ENCODE results near the gene GTF3C2.
A peak's percentile ranks its signal among the peaks of the same experiment; 100 is the strongest.
"Not testable (repeated sequence)": the region's sequence is repeated elsewhere in the genome, so short reads cannot be mapped to it uniquely, and the experiment has no call there.

The GTF3C2 gene

DNA sequence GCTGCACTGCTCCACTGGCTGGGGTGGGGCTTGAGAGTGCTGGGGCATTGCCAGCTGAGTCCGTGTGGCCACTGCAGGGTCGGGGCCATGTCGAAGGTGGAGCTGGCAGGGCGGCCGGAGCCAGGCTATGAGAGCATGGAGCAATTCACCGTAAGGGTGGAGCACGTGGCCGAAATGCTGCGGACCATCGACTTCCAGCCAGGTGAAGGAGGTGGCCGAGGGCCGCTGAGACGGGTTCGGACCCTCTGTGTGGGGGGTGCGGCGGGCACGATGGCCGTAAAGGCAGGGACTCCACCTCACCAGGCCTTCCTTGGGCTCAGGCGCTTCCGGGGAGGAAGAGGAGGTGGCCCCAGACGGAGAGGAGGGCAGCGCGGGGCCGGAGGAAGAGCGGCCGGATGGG lies 50.4 kb downstream of the GTF3C2 start:
- Histone ChIP-seq H3K4me3 (no peak overlapping the region), H3K27ac (no peak overlapping the region)

DNA sequence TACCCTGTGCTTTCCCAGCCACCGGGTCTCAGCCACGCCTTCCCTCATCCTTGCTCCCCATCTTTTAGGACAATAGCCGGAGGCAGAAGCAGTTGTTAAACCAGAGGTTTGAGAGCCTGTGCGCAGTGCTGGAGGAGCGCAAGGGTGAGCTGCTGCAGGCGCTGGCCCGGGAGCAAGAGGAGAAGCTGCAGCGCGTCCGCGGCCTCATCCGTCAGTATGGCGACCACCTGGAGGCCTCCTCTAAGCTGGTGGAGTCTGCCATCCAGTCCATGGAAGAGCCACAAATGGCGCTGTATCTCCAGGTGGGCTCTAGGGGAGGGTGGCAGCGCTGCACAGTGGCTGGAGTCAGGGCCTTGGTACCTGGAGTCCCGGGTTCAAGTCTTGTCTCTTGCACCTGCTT lies 51.0 kb downstream of the GTF3C2 start:
- H3K4me3 ChIP-seq, result no peak overlapping the region
- no peak overlapping the region for H3K27ac ChIP-seq

DNA sequence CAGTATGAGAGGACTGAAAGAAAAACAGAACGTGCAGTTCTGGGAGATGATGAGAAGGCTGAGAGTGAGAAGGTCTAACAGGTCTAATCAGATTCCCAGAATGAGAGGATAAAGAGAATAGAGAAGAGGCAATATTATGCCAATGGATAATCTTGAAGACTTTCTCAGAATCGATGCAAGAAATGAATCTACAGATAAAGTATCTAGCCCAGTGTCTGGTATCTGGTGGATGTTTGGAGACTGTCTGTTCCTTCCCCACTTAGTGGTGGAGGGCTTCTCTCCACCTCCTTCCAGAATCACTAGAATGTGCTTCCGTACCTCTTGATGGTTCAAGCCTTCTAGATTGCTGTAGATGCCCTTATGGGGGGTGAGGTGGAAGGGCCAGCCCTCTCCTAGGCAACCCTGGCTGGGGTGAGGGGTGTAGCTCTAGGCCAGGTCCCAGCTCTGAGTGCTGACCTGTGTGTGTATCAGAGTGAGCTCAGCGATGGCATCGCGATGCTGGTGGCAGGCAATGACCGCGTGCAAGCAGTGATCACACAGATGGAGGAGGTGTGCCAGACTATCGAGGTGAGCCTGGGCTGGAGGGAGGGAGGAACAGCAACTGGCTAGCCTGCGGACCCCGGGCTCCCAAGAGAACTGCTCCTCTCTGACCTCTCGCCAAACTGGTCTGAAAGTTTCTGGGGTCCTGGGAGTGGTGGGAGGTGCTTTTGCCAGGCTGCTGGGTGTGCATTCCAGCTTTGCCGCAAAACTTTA lies 51.9 kb downstream of the GTF3C2 start:
- H3K27ac ChIP-seq, result no peak overlapping the region

DNA sequence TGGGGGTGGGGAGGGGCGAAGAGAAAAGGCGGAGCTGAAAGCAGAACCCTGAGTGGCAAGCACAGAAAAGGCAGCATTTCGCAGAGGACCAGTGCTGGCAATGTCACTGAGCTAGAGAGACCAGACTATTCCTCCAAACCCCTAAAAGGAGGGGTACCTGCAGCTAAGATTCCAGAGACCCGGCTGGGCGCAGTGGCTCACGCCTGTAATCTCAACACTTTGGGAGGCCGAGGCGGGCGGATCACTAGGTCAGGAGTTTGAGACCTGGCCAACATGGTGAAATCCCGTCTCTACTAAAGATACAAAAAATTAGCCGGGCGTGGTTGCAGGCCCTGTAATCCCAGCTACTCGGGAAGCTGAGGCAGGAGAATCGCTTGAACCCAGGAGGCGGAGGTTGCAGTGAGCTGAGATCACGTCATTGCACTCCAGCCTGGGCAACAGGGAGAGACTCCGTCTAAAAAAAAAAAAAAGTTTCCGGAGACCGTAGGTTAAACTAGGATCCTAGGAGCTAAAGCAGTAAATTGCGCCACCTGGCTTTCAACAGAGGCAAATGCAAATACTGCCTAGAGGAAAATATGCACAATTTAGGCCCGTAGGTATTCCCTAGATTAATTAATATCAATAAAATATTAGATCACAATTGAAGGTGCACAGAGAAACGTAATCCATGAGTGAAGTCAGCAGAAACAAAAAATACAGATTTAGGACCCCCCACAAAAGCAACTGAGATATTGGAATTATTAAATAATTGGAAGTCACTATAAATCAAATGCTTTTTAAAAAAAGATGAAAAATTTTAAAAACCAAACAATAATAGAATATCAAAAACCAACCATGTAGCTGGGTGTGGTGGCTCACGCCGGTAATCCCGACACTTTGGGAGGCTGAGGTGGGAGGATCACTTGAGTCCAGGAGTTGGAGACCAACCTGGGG lies 53.2 kb downstream of the GTF3C2 start:
- peak overlapping the region in 4 of 7 experiments; percentile 3 to 30 (median 16) for H3K4me3 ChIP-seq
- H3K27ac ChIP-seq, result peak overlapping the region in 2 of 21 experiments; percentile 20 to 42

More for the DNA sequence above, 51.9 kb downstream of the GTF3C2 start:
- H3K4me3 ChIP-seq, result no peak overlapping the region

DNA sequence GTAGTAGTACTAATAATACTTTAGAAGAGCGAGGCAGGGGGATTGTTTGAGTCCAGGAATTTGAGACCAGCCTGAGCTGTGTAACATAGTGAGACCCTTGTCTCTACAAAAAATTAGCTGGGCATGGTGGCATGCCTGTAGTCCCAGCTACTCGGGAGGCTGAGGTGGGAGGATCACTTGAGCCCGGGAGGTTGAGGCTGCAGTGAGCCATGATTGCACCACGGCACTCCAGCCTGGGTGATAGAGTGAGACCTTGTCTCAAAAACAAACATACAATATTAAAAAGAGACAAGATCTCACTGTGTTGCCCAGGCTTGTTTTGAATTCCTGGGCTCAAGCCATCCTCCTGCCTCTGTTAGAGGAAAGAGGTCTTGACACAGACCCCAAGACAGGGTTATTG lies 56.0 kb downstream of the GTF3C2 start:
- not testable (repeated sequence) for H3K4me3 ChIP-seq, H3K27ac ChIP-seq

DNA sequence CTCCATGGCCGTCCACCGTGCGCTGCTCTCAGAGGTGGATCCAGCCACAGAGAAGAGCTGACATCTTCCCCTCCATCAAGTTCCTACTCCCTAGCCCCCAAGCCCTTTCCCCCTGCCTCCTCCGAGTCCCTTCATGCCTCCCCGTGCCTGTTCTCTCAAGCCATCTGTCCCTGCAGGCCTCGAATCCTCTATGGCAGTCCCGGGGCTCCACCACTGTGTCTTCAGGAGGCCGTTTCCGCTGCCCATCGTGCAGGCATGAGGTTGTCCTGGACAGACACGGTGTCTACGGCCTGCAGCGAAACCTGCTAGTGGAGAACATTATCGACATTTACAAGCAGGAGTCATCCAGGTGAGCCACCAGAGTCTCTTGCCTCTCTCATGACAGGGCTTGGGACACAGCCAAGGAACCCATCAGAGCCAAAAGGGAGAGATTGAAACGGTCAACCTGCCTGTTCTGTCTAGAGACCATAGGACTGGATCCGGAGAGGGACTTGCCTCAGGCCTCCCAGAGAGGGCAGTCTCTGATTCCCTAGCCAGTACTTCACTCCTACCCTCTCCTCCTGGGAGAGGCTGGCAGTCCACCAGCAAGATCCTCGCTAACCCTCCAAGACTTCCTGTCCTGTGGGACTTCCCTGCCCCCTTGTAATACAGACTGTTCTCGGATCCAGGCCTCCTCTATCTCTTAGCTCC lies 58.0 kb downstream of the GTF3C2 start:
- H3K27ac ChIP-seq, result no peak overlapping the region
- H3K4me3 ChIP-seq, result no peak overlapping the region

DNA sequence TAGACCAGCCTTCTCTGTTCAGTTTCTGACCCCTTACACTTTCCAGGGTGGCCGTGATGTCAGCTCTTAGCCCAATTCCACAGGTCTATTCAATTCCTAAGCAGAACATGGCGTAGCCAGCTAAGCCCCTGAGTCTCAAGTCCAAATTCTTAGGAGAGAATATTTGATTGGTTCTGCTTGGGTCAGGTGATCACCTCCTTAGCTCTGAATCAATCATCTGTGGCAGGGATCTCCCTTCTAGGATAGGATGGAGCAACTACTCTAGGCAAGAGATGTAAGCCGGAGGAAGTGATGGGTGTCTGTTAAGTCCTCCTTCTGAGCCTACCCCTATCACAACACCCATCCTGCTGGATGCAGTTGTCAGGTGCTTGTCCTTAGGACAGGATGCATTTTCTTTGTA lies 59.4 kb downstream of the GTF3C2 start:
- H3K4me3 ChIP-seq, result no peak overlapping the region
- no peak overlapping the region for H3K27ac ChIP-seq

DNA sequence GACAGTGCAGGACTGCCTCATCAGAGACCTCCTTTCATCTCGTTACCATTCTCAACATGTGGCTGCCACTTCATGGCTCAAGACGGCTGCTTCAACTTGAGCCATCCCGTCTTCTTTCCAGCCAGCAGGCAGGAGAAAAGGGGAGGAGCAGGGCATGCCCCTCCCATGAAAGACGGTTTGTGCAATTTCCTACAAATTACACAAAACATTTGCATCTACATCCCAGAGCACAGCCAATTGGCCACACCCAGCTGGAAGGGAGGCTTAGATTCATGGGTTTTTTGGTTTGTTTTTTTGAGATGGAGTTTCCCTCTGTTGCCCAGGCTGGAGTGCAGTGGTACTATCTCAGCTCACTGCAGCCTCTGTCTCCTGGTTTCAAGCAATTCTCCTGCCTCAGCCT lies 60.1 kb downstream of the GTF3C2 start:
- Histone ChIP-seq H3K27ac (no peak overlapping the region), H3K4me3 (no peak overlapping the region)

DNA sequence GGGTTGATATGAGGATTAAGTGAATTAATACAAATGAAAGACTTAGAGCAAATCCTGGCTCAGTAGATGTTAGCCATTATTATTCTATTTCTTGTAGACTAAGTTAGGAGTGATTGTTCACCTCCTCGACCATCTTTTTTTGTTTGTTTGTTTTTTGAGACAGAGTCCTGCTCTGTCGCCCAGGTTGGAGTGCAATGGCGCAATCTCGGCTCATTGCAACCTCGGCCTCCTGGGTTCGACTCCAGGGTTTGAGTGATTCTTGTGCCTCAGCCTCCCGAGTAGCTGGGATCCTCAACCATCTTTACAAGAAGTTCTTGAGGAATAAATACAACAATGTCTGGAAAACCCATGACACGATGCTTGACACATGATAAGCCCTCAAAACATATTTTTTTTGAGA lies 61.6 kb downstream of the GTF3C2 start:
- Histone ChIP-seq H3K27ac (no peak overlapping the region), H3K4me3 (no peak overlapping the region)

DNA sequence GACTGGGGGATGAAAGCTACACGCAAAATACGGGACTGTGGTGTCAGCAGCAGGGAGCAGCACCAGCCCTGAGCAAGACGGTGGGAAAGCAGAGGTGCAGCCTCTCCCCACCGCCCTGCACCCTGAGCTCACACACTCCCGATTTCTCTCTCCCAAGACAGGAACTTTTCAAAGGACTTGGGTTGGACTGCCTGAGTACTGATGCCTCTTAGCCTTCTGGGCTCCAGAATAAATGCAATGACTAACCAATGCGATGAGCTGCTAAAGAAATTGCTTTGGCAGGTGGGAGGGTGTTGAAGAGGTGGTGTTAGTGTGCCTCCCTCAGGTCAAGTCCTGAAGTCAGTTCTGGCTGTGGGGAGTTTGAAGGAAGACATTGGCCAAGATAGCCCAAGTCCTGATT lies 64.7 kb downstream of the GTF3C2 start:
- H3K4me3 ChIP-seq, result no peak overlapping the region
- no peak overlapping the region for H3K27ac ChIP-seq

DNA sequence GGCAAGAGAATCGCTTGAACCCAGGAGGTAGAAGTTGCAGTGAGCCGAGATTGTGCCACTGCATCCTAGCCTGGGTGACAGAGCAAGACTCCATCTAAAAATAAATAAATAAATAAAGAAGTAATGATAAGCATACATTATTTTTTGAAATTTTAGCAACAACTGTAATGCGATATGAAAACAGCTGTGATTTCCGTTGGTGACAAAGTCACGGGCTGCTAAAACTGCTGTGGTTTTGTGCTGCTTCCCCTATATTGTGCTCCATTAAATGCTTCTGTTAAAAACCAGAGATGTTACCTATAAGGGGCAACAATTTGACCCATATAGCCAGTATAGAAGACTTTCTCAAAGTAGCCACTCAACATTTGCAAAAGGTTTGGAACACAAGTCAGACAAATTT lies 66.0 kb downstream of the GTF3C2 start:
- H3K27ac ChIP-seq, result no peak overlapping the region
- no peak overlapping the region for H3K4me3 ChIP-seq

DNA sequence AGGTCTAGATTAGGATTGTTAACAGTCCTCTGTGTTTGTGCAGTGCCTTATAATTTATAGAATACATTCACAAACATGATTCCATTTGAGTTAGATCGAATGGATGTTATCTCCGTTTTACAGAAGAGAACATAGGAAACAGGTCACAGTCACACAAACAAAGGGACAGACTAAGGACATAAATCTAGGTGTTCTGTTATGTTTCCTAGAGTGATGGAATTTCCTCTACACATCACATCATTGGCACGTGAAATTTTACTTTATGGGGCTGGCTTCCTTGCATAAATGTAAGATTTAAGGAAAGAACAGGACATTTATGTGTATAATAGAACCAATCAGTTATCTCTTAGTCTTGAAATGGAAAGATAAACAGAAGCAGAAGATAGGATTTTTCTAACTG lies 68.0 kb downstream of the GTF3C2 start:
- no peak overlapping the region for H3K27ac ChIP-seq
- H3K4me3 ChIP-seq, result no peak overlapping the region

DNA sequence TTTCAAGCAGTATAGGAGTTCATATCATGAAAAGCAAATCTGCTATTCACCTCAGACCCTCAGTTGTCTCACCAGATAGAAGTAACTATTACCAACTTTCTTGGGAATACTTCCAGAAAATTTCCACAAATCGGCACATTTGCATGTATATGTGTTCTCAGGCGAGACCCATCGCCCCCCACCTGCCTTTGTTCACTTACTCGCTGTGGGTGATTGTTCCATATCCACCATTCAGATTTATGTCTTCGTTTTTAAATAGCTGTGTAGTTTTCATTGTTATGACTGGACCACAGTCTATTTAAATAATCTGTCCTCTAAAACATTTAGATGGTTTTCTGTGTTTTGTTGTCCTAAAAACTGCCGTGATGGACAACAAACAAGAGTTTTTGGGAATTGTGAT lies 71.1 kb downstream of the GTF3C2 start:
- Histone ChIP-seq H3K27ac (no peak overlapping the region), H3K4me3 (no peak overlapping the region)

DNA sequence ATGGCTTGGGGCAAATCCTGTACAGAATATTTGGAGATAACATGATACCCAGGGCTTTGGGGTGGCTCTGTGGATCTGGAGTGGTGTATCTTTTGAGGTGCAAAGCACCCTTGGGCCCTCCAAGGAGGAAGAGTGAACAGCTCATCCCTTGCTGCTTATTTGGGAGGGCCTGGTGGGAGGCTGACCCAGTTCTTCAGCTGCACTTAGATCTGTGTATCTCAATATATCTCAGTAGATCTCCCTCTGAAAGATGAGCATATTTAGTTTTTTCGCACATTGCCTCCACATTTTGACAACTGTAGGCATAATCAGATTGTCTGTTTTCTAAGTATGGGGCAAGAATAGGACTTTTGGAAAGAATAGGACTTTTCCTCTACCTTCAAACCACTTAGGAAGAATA lies 71.6 kb downstream of the GTF3C2 start:
- Histone ChIP-seq H3K4me3 (no peak overlapping the region), H3K27ac (no peak overlapping the region)

DNA sequence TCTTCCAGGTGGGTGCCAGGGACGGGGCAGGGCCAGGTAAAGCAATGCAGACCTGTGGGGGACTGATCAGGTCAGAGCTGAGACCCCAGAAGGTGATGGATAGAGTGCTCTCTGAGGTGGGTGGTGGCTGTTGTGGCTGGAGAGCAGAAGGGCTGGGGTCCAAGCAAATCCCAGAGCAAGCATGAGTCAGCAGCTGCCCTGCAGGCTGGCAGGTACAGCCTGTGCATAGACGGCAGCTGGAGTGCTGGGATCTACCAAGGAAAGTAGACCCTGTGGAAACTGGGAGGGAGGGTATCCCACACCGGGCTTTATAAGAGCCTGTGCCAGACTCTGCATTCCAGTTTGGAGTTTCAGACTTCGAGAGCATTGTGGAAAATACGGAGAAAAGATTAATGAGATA lies 73.7 kb downstream of the GTF3C2 start:
- no peak overlapping the region for H3K27ac ChIP-seq
- no peak overlapping the region for H3K4me3 ChIP-seq

DNA sequence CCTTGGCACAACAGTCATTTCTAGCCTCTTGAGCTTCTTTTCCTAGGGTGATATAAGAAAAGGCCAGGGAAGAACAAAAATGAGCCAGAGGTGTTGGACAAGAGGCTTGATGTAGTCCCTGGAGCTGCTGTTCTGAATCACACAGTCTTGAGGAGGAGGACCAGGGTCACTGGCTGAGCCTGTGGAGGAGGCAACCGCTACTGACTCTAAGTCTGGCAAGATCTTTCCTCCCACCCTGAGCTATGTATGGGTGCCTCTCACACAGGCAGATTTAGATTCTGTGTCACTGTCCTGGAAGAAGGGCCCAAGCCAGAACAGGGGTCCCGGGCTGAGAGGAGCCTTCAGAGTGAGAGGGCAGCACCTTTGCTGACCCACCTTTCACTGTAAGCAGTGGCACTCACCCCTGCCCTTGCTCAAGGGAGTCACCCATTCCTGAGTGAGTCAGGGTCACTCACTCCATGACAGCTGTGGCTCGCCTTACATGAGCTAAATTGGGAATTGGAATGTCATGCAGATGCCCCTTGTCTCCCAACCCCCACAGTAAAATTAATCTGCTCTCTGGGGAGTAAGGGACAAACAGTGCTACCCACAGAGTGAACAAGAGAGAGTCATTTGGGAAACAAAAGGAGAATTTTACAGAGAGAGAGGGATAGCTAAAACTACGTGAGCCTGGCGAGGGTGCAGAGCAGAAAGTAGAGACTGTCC lies 74.6 kb downstream of the GTF3C2 start, which contains the start of gene TRIM54:
TRIM54 (plus strand) TSS at position 575 of the 705 bp plus-strand sequence. CDS start 303 bp downstream, outside the sequence.
- no peak within 1 kb of the TSS for H3K27ac ChIP-seq
- no peak within 1 kb of the TSS for H3K4me3 ChIP-seq

DNA sequence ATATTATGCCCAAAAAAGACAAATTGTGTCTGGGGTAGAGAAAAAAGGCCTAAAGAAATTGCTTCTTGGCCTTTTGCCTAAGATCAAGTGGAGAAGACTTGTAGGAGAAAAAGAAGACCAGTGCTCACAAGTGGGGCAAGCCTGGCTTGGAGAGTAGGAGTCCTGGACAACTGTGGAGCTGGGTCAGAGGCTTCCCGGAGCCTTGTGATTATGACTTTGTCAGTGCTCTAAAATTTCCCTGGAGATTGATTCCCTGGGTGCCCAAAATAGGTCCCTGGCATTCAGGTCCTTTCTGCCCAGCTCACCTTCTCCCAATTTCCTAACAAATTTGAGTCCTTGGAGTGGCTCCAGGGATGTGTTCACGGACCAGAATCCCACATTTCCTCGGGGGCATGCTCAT lies 75.1 kb downstream of the GTF3C2 start:
- H3K4me3 ChIP-seq, result no peak overlapping the region
- H3K27ac ChIP-seq, result no peak overlapping the region

DNA sequence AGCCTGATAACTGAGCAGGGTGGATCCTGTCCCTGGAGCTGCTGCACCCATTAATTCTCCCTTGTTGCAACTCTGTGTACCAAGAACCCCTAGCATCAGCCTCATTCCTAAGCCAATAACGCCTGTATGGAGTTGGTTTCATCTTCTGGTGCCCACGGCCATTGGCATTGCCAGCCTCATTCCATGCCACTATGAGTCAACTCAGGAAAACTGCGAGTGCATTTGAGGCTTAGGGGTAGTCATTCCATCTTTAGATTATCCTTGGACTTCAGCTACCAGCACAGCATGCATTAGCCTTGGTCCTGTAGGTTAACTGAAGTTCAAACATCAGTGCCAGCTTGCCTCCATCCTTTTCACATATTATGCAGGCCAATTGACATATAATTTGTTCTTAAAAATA lies 75.7 kb downstream of the GTF3C2 start:
- no peak overlapping the region for H3K4me3 ChIP-seq
- no peak overlapping the region for H3K27ac ChIP-seq

DNA sequence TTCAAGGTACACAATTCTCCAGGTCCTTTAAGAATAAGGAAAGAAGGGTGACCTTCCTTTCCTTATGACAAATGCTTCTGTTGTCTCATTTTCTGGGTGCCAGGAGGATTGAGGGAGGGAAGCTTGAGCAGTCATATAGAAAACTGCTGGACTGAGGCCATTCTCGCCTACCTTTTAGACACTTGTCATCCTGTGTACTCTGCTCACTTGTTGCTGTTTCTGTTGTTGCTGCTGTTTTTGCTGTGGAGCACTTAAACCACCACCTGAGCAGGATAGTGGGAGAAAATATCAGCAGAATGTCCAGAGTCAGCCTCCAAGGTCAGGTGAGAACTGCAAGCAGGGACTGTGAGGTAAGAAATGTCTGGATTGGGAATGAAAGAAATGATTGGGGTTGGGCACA lies 78.6 kb downstream of the GTF3C2 start:
- Histone ChIP-seq H3K27ac (no peak overlapping the region), H3K4me3 (no peak overlapping the region)
